HG03135 (cell line): Measurements from ENCODE around the gene HOXA7.

Source experiments
- ATAC-seq: cut with Tn5 transposase; IDR thresholded peaks from one replicate; pipeline ENCODE4 v1.9.1; 2021; ENCODE audit warnings: mild to moderate bottlenecking, moderate library complexity; ENCODE audit not compliant: unreplicated experiment

The HOXA7 gene

GRCh38 chr7:27149842-27150567 lies 6.5 kb downstream of the HOXA7 start:
- ATAC-seq, result no peak

DNA sequence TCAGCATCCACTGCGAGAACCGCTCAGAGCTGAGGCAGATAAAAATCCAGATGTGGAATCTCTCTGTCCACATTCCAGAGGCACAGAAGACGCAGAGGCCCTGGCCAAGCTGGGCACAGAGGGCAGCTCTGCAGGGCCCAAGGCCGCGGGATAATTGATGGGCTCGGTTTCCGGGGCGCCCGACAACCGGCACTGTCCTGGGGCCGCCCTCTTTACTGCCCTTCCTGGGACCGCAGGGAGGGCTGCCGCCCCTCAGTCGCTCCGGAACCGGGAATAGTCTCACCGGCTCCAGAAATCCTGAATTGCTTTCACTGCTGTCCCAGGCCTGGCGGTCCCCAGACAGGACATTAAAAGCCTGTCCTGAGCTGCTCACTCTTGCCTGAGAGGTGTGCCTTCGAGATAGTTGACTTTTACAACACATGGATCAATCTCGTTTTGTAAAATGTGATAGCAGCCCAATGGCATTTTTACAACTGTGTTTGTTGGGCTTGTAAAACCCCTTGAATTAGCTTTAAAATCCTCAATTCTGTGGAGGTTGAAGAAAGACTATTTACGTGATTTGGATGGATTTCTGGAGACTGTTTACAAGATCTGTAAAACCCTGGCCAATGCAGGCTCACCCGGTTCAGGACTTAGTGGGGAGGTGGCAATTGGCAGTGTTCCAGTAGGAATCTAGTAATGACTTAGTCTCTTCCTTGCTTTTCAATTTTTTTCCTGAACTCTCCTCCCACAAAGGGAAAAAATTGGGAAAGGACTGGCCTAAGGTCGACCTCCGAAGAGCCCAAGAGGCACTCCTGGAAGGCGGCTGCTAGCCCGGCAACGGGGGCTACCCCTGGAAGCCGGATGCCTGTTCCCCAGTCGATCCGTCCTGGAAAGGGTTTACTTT lies 7.5 kb downstream of the HOXA7 start:
- ATAC-seq, result no peak

DNA sequence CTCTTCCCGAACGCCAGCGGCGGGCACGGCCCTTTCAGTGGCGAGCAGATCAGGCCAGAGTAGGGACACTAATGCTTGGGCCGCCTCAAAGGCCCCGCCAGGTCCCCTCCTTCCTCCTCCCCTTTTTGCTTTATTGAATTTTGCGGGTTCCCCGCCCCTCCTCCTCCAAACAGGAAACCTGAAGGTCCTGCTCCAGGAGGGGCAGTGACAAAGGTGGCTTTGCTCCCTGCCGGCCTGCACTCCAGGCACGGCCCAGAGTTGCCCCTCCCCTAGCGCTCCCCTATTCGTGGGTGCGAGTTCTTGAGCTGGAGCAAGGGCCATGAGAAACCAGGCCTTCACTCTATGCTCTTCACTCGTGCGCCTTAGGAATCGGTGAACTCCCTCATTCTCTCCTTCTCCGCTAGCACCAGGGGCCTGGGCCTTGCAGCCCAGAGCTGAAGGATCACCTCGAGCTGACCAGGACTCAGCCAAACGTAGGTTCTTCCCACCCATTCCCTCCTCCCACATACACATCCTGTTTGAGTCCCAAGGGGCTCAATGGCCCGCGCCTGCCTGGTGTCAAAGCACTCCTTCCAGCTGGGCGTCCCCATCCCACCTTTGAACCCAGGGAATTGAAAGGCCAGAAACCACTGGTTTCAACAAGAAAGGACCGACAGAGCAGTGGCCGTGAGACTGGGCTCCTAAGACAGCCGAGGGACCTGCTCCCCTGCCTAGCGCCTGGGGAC lies 8.3 kb downstream of the HOXA7 start:
- no peak for ATAC-seq

- no peak for ATAC-seq
These were observed 9.1 kb downstream of the HOXA7 start, which contains the start of gene HOXA6 for GRCh38 chr7:27147199-27148030. HOXA6 (minus strand) TSS chr7:27147774; CDS start chr7:27147749, 25 bp downstream.

DNA sequence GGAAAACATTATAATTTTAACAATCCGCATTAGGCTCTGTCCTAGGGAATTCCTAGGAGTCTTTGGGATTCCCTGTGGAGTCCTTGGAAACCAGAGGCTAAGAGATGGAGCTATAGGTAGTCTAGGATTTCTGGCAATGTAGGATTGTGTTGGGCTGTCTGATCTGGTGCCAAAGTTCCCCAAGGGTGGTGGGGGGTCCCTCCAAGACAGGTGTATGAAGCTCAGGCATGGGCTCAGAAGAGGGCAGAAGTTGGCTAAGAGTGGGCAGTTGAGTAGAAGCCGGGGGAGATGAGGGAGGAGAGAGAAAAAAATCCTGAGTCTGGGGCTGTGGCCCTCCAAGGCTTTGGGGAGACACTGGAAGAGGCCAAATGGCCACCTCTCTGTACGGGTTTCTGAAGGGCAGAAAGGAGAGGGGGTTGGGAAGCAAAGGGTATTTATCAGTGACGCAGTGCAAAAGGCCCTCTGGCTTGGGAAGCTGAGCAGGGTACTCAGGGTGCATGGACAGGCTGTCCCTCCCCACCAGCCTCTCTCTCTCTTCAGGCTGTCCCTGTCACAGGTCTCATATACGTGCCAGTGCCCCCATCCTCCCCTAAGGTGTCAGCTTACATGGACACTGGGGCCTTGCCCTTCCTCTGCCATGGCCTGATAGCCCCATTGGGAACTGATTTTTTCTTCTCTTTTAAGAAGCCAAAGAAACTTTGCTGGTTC lies 9.8 kb downstream of the HOXA7 start:
- ATAC-seq, result no peak

DNA sequence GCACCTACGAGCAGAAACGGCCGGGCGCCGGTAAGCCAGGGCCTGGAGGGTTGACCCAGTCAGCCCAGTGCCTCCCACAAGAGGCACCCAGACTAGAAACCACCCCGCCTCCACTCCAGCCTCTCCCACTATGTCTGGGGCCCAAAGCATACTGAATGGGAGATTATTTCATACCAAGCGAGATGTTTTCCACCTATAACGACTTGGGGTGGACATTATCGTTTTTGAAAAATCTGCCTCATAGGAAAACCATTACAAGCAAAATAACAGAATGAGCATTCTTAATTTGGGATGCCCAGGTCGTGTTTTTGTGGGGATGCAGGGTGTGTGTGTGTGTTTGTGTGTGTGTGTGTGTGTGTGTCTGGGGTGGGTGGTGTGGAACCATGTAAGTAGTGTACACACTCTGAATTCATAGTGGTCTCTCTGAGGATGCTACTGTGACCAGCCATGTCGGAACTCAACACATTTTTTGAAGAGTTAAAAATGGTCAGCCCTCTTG lies 10.5 kb downstream of the HOXA7 start:
- ATAC-seq, result no peak

- ATAC-seq, result no peak
These were observed 11.1 kb downstream of the HOXA7 start for GRCh38 chr7:27145165-27145913.

DNA sequence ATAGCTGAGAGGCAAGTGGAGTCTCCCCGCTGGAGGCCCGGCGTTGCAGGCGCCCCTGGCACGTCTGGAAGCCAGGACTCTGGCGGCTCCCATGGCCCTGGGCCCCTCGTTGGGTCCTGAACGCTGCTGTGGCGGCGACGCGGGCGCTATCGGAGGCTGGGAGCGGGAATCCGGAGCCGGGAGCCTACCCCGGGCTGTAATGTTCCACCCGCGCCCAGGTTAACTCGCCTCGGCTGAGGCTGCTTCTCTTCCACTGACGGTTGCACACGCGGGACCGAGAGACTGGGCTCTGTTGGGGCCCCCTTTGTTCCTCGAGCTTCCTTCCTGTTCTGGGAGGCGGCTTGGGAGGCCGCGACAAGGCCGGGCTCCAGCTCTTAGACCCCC lies 11.7 kb downstream of the HOXA7 start:
- ATAC-seq, result no peak

DNA sequence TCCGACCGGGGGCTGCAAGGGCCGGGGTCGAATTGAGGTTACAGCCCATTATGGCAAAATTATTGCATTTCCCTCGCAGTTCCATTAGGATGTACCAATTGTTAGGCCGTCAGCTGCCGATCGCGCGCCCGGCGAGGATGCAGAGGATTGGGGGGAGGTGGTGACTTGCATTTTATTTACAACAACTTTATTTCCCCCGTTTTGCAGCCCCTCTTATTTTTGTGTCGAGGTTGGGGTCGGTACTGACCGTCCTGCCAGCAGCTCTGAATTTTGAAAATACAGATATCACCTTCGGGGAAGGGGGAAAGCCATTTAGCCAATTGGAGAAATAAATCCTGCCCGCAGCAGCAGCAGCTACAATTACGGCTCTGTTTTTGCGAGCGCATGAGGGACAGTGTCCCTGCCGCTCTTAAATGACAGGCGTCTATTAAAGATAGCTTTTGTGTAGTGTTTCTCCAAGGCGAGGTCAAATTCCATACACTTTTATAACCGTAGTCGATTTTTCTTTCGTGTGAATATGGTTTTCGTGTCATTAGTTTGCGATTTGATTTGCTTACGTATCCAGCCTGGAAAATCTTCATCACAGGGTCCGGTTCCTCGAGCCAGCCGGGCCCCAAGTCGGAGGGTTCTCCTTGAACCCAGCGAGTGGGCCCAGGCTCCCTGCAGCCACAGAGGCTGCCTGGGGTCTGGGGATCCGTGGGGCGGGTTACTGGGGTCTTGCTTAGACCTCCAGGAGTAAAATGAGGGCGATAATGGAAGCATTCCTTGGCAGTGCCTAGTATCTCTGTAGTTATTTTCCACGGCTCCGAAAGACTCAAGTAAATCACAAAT lies 12.3 kb downstream of the HOXA7 start:
- no peak for ATAC-seq

DNA sequence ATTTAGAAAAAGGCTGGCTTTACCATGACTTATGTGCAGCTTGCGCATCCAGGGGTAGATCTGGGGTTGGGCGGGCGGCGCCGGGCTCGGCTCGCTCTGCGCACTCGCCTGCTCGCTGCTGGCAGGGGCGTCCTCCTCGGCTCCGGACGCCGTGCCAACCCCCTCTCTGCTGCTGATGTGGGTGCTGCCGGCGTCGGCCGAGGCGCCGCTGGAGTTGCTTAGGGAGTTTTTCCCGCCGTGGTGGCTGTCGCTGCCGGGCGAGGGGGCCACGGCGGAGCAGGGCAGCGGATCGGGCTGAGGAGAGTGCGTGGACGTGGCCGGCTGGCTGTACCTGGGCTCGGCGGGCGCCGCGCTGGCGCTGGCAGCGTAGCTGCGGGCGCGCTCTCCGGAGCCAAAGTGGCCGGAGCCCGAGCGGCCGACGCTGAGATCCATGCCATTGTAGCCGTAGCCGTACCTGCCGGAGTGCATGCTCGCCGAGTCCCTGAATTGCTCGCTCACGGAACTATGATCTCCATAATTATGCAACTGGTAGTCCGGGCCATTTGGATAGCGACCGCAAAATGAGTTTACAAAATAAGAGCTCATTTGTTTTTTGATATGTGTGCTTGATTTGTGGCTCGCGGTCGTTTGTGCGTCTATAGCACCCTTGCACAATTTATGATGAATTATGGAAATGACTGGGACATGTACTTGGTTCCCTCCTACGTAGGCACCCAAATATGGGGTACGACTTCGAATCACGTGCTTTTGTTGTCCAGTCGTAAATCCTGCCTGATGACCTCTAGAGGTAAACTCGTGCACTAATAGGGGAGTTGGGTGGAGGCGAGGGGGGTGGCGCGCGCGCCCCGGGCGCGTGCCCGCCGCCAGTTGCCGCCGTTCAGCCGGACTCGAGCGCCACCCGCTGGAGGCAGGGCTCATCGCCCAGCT lies 13.2 kb downstream of the HOXA7 start, which contains the start of gene HOXA5:
Gene HOXA5 (minus strand): TSS at position 659 of the 927 bp plus-strand sequence. CDS start 74 bp downstream, at position 585.
- no peak for ATAC-seq

GRCh38 chr7:27142580-27143022 lies 13.9 kb downstream of the HOXA7 start:
- ATAC-seq, result no peak

DNA sequence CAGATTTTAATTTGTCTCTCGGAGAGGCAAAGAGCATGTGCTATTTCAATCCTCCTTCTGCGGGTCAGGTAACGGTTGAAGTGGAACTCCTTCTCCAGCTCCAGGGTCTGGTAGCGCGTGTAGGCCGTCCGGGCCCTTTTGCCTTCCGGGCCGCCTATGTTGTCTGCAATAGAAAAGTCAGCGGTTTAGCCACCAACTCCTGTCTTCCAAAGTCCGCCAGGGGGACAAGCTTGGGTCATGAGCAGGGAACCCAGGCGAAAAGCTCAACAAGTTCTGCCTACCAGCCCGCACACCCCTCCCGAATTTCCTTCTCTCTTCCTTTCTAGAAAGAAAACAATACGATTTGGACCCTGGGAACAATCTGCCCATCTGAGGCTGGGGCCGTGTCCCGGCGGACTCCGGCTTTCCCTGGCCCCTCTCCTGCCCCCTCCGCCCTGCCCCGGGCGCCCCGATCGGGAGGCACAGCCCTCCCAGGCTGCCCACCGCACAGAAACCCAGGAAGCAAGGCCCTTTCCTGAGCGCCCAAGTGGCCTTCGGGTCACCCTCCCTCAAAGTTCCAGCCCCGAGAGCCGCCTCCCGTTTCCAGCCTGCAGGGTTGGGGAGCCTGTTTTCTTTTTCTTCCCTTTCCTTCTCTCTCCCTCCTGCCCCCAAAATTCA lies 14.4 kb downstream of the HOXA7 start:
- no peak for ATAC-seq

GRCh38 chr7:27141137-27141922 lies 15.1 kb downstream of the HOXA7 start:
- no peak for ATAC-seq

- ATAC-seq, result no peak
These were observed 16.2 kb downstream of the HOXA7 start for GRCh38 chr7:27140126-27140857.
